ENCODE data around the gene GSN.

Gene GSN

DNA sequence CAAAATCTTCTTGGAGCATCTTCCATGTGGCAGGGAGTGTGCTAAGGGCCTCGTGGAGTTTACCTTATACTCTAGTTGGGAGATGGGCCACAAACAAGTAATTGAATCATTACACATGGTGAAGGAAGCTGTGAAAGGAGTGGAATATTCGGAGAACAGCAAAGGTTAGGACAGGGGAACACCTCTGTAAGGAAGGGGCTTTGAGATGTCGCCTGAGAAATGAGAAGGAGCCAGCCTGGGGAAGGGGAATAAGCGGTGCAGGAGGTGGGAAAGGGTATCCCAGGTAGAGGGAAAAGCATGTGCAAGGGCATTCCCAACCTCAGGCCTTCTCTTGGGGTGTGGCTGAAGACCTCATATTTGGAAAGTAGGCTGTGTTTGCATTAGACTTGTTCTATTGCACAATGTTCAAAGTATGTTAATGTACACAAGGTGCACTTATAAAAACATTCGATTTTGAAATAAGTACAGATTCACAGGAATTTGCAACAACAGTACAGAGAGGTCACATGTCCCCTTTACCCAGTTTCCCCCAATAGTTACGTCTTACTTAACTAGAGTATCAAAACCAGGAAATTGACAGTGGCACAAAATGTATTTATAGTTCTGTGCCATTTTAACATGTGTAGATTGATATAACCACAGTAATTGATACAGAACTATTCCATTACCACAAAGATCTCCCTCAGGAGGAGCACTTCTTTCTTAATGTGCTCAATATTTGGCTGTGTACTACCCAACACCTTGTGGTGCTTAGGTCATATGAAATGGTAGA is 104.5 kb downstream of the GSN start:
- no peak for DNase-seq (ENCODE audit: low spot score)

DNA sequence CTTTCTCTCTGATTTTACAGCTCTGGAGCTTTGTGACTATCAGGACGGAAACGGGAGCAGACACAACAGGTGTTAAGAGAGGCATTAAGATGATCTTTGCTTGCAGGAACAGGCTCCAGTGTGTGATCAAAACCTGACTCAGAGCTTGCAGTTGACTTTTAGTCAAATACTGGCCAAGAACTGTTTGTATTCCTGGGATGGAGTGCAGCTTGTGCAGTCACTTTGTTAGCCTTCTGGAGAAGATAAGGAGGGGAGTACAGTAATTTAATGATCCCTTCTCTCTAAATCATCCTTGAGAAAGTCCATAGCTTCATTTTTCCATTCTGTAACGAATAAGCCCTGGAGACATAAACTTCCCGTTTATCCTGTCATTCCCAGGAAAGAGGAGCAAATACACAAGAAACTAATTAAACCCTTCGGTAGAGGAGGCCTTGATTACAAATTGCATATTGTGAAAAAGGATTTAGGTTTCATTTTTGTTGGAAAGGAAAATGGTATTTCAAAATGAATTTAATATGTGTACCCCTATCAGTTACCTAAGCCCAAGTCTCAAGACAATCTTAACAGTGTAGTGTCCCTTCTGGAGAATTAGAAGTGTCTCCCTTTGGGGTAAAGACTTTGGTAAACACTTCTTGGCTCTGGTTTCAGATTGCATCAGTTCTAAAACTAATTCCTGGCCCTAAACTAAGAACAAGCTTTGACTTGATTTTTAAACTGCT is 105.2 kb downstream of the GSN start:
- no peak for DNase-seq (ENCODE audit: low spot score)

DNA sequence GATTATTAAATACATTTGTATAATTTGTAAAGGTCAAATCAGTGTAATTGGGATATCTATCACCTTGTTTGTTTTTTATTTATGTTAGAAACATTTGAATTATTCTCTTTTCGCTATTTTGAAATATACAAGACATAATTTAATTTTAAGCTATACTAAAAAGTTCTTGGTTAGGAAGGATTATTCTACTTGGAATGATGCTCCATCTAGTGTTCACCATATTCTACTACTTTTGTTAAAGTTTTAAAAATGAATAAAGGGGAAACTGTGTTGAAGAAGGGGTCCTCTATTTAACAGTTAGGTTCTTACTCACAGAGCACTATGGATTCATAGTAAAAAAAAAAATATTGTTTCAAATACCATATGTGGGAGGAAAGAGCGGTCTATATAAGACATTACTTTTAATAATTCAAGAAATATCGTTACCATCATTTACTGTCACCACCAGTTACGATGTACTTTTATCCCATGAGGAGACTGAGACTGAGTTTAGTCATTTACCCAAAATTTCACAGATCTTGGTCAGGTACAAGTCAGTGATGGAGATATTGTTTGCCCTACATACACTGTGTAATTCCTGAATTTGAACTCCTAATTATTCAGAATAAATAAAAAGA is 108.4 kb downstream of the GSN start:
- DNase-seq (ENCODE audit: low spot score) = no peak

DNA sequence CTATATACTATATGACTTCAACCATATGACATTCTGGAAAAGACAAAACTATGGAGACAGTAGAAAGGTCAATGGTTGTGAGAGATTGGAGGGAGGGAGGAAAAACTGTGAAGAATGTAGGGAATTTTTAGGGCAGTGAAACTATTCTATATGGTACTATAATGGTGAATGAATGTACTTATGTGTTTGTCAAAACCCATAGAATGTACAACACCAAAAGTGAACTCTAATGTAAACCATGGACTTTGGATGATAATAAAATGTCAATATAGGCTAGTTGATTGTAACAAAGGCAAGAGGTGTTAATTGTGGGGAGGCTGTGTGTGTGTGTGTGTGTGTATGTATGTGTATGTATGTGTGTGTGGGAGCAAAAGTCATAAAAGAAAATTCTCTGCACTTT is 112.9 kb downstream of the GSN start:
- no peak for DNase-seq (ENCODE audit: low spot score)
